Erythroblast (primary cell): ENCODE measurements around the gene STX8.

Experiments
- GATA1 ChIP-seq: IDR thresholded peaks from 2 replicates; pipeline ENCODE4 v1.6.1; 2011; ENCODE audit warnings: low read depth, mild to moderate bottlenecking, control low read depth, low read length, moderate library complexity
- POLR2A ChIP-seq: IDR thresholded peaks from 2 replicates; pipeline ENCODE4 v1.6.1; 2011; ENCODE audit warnings: mild to moderate bottlenecking, low read length

GRCh38 chr17:9568004-9568403 lies 7.6 kb downstream of the STX8 start:
- TF ChIP-seq POLR2A, result no peak
- no peak for TF ChIP-seq GATA1
